Measurements from ENCODE around the gene EXOC8. TPM values are rescaled to one million over a fixed set of nuclear protein-coding genes. Genes with fewer than 3 reads are reported as not detected.

EXOC8 gene
- total and polyA plus RNA-seq, 2 of the 13 experiments (the other 11 are each of a cell fraction or from before 2014, with no cell fraction given), result 2.1 to 7.9 TPM

DNA sequence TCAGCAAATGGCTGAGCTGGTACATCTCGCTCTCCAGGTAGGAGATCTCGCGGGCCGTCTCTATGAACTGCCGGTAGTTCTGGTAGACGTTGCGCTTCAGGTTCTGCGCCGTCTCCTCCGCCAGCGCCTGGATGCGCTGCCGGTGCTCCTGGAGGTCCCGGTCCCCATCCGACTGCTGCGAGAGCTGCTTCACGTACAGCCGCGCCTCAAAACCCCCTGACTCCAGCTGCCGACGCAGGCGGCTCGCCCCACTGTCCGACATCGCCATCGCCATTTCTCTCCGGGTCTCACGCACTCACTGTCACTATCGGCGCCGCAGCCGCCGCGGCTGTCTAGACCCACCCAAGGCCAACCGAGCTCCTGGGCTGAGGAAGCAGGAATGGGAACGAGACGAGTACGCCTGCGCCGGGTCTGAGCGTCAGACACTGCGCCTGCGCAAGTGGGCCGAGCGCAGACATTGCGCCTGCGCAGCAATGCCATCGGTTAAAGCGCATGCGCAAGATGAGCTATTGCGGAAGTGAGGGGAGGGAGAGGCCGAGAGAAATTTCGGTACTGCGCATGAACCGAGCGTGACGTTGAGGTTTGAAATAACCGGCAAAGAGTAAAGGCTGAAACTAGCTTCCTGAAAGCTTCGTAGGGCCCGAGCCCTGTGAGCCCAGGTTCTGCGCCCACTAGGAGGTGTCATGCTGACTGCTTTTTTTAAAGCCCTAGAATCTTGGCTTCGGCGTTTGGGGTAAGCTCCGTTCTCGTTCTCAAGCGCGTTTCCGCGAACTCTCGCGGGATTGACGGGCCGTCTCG, at the start of gene EXOC8 (continued):
- TF ChIP-seq, protein P1, sequence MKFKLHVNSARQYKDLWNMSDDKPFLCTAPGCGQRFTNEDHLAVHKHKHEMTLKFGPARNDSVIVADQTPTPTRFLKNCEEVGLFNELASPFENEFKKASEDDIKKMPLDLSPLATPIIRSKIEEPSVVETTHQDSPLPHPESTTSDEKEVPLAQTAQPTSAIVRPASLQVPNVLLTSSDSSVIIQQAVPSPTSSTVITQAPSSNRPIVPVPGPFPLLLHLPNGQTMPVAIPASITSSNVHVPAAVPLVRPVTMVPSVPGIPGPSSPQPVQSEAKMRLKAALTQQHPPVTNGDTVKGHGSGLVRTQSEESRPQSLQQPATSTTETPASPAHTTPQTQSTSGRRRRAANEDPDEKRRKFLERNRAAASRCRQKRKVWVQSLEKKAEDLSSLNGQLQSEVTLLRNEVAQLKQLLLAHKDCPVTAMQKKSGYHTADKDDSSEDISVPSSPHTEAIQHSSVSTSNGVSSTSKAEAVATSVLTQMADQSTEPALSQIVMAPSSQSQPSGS (CRISPR knock-in tag; IDR thresholded peaks at IDR 0.05), result no peak; the same call in 1 of the 2 replicates
- TF ChIP-seq ZNF766 (CRISPR knock-in tag; IDR thresholded peaks at IDR 0.05; ENCODE audit: borderline replicate concordance) (0 out of 2 replicates have a peak, but pooled peaks have one; percentile 16), CREM (IDR thresholded peaks at IDR 0.05) (peak; percentile 81), CREM (CRISPR knock-in tag; IDR thresholded peaks at IDR 0.05) (no peak), ZNF746 (CRISPR knock-in tag; IDR thresholded peaks at IDR 0.05) (peak; percentile 16; the same call in 1 of the 2 replicates), ZNF670 (CRISPR knock-in tag; IDR thresholded peaks at IDR 0.05; ENCODE audit: borderline replicate concordance) (no peak), SAP130 (CRISPR knock-in tag; IDR thresholded peaks at IDR 0.05; ENCODE audit: low read depth) (peak; percentile 94), CAMTA2 (CRISPR knock-in tag; IDR thresholded peaks at IDR 0.05; ENCODE audit: borderline replicate concordance) (peak; percentile 88), NFYC (CRISPR knock-in tag; IDR thresholded peaks at IDR 0.05) (0 out of 2 replicates have a peak, but pooled peaks have one; percentile 4), SALL1 (CRISPR knock-in tag; IDR thresholded peaks at IDR 0.05) (peak; percentile 61; the same call in 1 of the 2 replicates), ZNF564 (CRISPR knock-in tag; IDR thresholded peaks at IDR 0.05) (peak; percentile 46; the same call in 1 of the 2 replicates), ZNF672 (CRISPR knock-in tag; IDR thresholded peaks at IDR 0.05) (no peak), ZBTB38 (CRISPR knock-in tag; IDR thresholded peaks at IDR 0.05) (0 out of 2 replicates have a peak, but pooled peaks have one; percentile 28), MIXL1 (CRISPR knock-in tag; IDR thresholded peaks at IDR 0.05) (0 out of 2 replicates have a peak, but pooled peaks have one; percentile 43), NCOA2 (CRISPR knock-in tag; IDR thresholded peaks at IDR 0.05) (0 out of 2 replicates have a peak, but pooled peaks have one; percentile 7), ARNT2 (CRISPR knock-in tag; IDR thresholded peaks at IDR 0.05; ENCODE audit: low read depth) (peak; percentile 45; the same call in 1 of the 2 replicates)
- TF ChIP-seq, protein P2, sequence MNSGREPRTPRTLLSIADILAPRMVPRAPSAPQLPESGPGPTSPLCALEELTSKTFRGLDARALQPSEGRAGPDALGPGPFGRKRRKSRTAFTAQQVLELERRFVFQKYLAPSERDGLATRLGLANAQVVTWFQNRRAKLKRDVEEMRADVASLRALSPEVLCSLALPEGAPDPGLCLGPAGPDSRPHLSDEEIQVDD (CRISPR knock-in tag; IDR thresholded peaks at IDR 0.05; ENCODE audit: borderline replicate concordance), result peak; percentile 86; the same call in 1 of the 2 replicates
- TF ChIP-seq, protein P3, sequence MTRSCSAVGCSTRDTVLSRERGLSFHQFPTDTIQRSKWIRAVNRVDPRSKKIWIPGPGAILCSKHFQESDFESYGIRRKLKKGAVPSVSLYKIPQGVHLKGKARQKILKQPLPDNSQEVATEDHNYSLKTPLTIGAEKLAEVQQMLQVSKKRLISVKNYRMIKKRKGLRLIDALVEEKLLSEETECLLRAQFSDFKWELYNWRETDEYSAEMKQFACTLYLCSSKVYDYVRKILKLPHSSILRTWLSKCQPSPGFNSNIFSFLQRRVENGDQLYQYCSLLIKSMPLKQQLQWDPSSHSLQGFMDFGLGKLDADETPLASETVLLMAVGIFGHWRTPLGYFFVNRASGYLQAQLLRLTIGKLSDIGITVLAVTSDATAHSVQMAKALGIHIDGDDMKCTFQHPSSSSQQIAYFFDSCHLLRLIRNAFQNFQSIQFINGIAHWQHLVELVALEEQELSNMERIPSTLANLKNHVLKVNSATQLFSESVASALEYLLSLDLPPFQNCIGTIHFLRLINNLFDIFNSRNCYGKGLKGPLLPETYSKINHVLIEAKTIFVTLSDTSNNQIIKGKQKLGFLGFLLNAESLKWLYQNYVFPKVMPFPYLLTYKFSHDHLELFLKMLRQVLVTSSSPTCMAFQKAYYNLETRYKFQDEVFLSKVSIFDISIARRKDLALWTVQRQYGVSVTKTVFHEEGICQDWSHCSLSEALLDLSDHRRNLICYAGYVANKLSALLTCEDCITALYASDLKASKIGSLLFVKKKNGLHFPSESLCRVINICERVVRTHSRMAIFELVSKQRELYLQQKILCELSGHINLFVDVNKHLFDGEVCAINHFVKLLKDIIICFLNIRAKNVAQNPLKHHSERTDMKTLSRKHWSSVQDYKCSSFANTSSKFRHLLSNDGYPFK (CRISPR knock-in tag; IDR thresholded peaks at IDR 0.05; ENCODE audit: borderline replicate concordance), result peak; percentile 77; the same call in 1 of the 2 replicates
- TF ChIP-seq, protein P4, sequence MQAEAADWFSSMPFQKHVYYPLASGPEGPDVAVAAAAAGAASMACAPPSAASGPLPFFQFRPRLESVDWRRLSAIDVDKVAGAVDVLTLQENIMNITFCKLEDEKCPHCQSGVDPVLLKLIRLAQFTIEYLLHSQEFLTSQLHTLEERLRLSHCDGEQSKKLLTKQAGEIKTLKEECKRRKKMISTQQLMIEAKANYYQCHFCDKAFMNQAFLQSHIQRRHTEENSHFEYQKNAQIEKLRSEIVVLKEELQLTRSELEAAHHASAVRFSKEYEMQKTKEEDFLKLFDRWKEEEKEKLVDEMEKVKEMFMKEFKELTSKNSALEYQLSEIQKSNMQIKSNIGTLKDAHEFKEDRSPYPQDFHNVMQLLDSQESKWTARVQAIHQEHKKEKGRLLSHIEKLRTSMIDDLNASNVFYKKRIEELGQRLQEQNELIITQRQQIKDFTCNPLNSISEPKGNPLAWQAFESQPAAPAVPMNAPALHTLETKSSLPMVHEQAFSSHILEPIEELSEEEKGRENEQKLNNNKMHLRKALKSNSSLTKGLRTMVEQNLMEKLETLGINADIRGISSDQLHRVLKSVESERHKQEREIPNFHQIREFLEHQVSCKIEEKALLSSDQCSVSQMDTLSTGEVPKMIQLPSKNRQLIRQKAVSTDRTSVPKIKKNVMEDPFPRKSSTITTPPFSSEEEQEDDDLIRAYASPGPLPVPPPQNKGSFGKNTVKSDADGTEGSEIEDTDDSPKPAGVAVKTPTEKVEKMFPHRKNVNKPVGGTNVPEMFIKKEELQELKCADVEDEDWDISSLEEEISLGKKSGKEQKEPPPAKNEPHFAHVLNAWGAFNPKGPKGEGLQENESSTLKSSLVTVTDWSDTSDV (CRISPR knock-in tag; IDR thresholded peaks at IDR 0.05), result no peak
- TF ChIP-seq, protein P5, sequence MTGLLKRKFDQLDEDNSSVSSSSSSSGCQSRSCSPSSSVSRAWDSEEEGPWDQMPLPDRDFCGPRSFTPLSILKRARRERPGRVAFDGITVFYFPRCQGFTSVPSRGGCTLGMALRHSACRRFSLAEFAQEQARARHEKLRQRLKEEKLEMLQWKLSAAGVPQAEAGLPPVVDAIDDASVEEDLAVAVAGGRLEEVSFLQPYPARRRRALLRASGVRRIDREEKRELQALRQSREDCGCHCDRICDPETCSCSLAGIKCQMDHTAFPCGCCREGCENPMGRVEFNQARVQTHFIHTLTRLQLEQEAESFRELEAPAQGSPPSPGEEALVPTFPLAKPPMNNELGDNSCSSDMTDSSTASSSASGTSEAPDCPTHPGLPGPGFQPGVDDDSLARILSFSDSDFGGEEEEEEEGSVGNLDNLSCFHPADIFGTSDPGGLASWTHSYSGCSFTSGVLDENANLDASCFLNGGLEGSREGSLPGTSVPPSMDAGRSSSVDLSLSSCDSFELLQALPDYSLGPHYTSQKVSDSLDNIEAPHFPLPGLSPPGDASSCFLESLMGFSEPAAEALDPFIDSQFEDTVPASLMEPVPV (CRISPR knock-in tag; IDR thresholded peaks at IDR 0.05), result 0 out of 2 replicates have a peak, but pooled peaks have one; percentile 67

All from HepG2 (cell line).